IMR-90 (cell line): ENCODE data around the gene RNF212.

Source experiments
- MAFK ChIP-seq: IDR thresholded peaks from 2 replicates; pipeline ENCODE4 v1.6.1; 2012; ENCODE audit warnings: low read depth, low read length, improper control_type of control experiment
- MXI1 ChIP-seq: IDR thresholded peaks from 2 replicates; pipeline ENCODE4 v1.6.1; 2012; ENCODE audit warnings: low read depth, mild to moderate bottlenecking, low read length, moderate library complexity, borderline replicate concordance
- POLR2A ChIP-seq: IDR thresholded peaks from 2 replicates; pipeline ENCODE4 v1.6.1; 2012; ENCODE audit warnings: mild to moderate bottlenecking, low read depth, low read length
- RCOR1 ChIP-seq: IDR thresholded peaks from 2 replicates; pipeline ENCODE4 v1.6.1; 2012; ENCODE audit warnings: mild to moderate bottlenecking, low read length, improper control_type of control experiment; ENCODE audit not compliant: insufficient replicate concordance
- RFX5 ChIP-seq: IDR thresholded peaks from 2 replicates; pipeline ENCODE4 v1.8.0; 2012; ENCODE audit warnings: low read depth, mild to moderate bottlenecking, low read length, moderate library complexity
- SMC3 ChIP-seq: fragments of 150-350 bp; IDR thresholded peaks from 2 replicates; pipeline ENCODE4 v1.6.1; 2016; ENCODE audit warnings: low read depth, mild to moderate bottlenecking, antibody characterized with exemption, low read length, moderate library complexity
- TF ChIP-seq, protein P1 (sequence below): conservative IDR thresholded peaks from 2 replicates; pipeline ENCODE4 v1.5.1; 2012; ENCODE audit warnings: mild to moderate bottlenecking, low read depth, low read length, improper control_type of control experiment
- TF ChIP-seq, protein P2 (sequence below): fragments of 150-350 bp; IDR thresholded peaks from 2 replicates; pipeline ENCODE4 v1.6.1; 2016; ENCODE audit warnings: low read depth, mild to moderate bottlenecking, low read length, moderate library complexity, borderline replicate concordance

DNA sequence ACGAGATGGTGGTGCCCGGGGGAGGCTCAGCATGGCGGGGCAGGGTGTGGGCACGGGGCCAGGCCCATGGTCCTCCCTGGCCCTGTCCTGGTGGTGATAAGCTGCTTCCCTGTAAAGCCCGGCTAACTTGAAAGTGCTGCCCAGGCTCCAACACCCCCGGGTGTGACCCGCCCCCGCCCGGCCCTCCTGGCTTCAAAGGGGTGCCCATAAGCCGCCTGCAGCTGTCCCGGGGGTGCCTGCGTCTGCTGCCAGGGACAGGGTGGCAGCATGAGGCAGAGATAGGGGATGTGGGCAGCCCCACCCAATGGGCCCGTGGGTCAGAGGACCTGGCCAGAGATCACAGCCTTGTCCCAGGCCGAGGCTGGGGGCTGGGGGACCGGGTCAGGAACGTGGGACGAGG lies 83.8 kb downstream of the RNF212 start:
- TF ChIP-seq RFX5 (no peak), MAFK (no peak), MXI1 (no peak), SMC3 (no peak), RCOR1 (no peak), POLR2A (no peak)
- TF ChIP-seq, protein P1, sequence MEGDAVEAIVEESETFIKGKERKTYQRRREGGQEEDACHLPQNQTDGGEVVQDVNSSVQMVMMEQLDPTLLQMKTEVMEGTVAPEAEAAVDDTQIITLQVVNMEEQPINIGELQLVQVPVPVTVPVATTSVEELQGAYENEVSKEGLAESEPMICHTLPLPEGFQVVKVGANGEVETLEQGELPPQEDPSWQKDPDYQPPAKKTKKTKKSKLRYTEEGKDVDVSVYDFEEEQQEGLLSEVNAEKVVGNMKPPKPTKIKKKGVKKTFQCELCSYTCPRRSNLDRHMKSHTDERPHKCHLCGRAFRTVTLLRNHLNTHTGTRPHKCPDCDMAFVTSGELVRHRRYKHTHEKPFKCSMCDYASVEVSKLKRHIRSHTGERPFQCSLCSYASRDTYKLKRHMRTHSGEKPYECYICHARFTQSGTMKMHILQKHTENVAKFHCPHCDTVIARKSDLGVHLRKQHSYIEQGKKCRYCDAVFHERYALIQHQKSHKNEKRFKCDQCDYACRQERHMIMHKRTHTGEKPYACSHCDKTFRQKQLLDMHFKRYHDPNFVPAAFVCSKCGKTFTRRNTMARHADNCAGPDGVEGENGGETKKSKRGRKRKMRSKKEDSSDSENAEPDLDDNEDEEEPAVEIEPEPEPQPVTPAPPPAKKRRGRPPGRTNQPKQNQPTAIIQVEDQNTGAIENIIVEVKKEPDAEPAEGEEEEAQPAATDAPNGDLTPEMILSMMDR, result no peak
- TF ChIP-seq, protein P2, sequence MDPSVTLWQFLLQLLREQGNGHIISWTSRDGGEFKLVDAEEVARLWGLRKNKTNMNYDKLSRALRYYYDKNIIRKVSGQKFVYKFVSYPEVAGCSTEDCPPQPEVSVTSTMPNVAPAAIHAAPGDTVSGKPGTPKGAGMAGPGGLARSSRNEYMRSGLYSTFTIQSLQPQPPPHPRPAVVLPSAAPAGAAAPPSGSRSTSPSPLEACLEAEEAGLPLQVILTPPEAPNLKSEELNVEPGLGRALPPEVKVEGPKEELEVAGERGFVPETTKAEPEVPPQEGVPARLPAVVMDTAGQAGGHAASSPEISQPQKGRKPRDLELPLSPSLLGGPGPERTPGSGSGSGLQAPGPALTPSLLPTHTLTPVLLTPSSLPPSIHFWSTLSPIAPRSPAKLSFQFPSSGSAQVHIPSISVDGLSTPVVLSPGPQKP, result no peak
